ENCODE results near the gene SIX5. TPM values are rescaled to one million over a fixed set of nuclear protein-coding genes. Genes with fewer than 3 reads are reported as not detected.
A peak's percentile ranks its signal among the peaks of the same experiment; 100 is the strongest.

Gene SIX5
- total and polyA plus RNA-seq, 12 donors = 15.5 to 29.3 (median 21.3) TPM

DNA sequence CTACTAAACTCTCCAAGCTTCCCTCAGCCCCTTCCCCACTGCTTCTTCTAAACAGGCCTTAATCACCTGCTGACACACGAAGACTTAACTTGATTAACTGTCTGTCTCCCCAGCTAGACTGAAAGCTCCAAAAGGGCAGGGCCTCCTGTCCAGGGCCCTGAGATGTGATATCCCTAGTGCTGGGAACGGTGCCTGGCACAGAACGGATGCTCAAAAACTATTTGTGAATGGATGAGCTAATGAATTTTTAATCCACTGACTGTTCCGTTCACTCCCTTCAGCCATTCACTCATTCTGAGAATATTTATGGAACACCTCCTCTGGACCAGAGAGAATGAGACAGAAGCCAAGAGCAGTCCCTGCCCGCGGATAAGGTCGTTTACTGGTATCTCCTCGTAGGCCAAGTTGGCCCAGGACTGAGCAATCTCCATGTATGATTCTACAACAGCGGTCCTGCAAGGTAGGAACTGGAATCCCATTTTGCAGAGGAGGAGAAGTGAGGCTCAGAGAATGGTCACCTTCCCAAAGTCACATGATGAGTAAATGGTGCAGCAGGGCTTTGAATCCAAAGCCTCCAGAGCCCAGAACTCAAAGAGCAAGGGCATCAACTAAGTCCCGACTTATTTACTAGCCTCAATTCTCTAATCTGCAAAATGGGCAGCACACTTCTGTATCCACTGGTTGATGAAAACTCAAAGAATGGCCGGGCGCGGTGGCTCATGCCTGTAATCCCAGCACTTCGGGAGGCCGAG lies 20.2 kb upstream of the SIX5 start:
- intact Hi-C loops (cut with DNase I) = no loop called here
- TF ChIP-seq CTCF (IDR thresholded peaks at IDR 0.05) = no peak
- peak in 1 of 2 donors; percentile 33 for DNase-seq

DNA sequence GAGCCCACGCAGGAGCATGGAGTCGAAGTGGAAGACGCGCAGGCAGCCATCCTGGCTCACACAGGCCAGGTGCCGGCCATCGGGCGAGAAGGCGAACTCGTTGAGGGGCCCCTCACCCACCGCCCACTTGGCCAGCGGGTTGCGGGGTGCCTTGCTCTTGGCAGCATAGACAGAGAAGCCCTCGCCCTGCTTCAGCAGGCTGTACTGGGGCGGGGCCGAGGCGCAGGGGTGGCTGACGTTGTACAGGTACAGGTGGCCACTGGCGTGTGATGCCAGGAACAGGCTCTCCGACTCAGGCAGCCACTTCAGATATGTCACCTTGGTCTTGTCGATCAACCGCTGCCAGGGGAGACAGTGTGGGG lies 17.5 kb upstream of the SIX5 start:
- H3K4me1 ChIP-seq = peaks cover 15 to 79% (median 49%) of the 10 kb centered on the region in 9 donors
- DNase-seq (no peak), ATAC-seq (no peak)
- peaks cover 0 to 65% (median 25%) of the 10 kb centered on the region in 9 donors for H3K36me3 ChIP-seq
- H3K9me3 ChIP-seq = no peaks in the 10 kb centered on the region
- H3K27ac ChIP-seq = peak overlapping the region in 4 of 10 donors; percentile 89 to 95 (median 94)
- 88% methylated on average over 21 of the region's 21 CpGs for WGBS, 2 donors
- intact Hi-C loops (cut with DNase I) = no loop called here
- no peak for TF ChIP-seq CTCF (IDR thresholded peaks at IDR 0.05)
- H3K4me3 ChIP-seq = no peak overlapping the region
- peaks cover 0 to 89% (median 0%) of the 10 kb centered on the region in 7 donors for H3K27me3 ChIP-seq

More for the DNA sequence above, 20.2 kb upstream of the SIX5 start:
- no peak overlapping the region for H3K4me3 ChIP-seq
- WGBS, 2 donors = 70 to 77% methylated on average over 15 of the region's 15 CpGs
- H3K36me3 ChIP-seq = peaks cover 0 to 65% (median 25%) of the 10 kb centered on the region in 9 donors
- no peaks in the 10 kb centered on the region for H3K9me3 ChIP-seq
- peak in 4 of 8 donors; percentile 3 to 31 (median 15) for ATAC-seq
- peak overlapping the region in 8 of 10 donors; percentile 1 to 53 (median 39) for H3K27ac ChIP-seq
- peaks cover 6 to 71% (median 48%) of the 10 kb centered on the region in 9 donors for H3K4me1 ChIP-seq
- peaks cover 0 to 76% (median 0%) of the 10 kb centered on the region in 7 donors for H3K27me3 ChIP-seq

DNA sequence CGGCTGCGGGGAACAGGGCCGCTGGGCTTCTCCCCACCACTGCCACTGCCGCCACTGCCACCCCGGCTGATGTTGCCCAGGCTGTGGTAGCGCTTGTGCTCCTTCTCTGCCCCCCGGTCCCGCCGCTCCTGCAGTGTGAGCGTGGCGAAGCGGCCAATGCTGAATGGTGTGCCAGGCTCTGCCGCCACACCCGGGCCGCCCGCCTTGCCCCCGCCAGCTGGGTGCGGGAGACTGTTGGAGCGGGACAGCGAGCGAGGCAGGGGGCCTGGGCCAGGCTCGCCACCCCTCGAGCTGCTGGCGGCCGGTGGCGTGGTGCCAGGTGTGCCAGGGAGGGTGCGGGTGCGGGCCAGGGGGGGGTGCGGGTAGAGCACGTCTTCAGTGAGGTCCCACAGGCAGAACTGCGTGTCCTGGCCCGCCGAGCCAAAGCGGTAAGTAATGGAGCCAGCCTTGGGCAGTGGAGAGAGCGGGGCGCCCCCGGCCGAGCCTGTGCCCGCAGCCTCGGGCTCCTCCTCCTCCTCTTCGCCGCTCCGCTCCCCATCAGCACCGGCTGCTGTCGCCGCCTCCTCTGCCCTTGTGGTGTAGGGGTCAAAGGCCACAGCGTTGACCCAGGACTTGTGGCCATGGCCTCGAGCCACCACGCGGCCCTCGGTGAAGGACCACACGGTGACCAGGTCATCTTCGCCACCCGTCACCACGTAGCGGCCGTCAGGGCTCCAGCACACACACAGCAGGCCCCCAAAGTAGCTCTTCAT lies 16.9 kb upstream of the SIX5 start:
- H3K27me3 ChIP-seq = peaks cover 0 to 94% (median 0%) of the 10 kb centered on the region in 7 donors
- intact Hi-C loops (cut with DNase I) = no loop called here
- DNase-seq (peak in 1 of 2 donors; percentile 24), ATAC-seq (no peak)
- H3K4me3 ChIP-seq = no peak overlapping the region
- H3K9me3 ChIP-seq = no peaks in the 10 kb centered on the region
- 84 to 89% methylated on average over 57 of the region's 57 CpGs for WGBS, 2 donors
- H3K36me3 ChIP-seq = peaks cover 0 to 65% (median 25%) of the 10 kb centered on the region in 9 donors
- TF ChIP-seq CTCF (IDR thresholded peaks at IDR 0.05) = no peak
- peak overlapping the region in 8 of 10 donors; percentile 79 to 96 (median 94) for H3K27ac ChIP-seq
- peaks cover 17 to 79% (median 47%) of the 10 kb centered on the region in 9 donors for H3K4me1 ChIP-seq

DNA sequence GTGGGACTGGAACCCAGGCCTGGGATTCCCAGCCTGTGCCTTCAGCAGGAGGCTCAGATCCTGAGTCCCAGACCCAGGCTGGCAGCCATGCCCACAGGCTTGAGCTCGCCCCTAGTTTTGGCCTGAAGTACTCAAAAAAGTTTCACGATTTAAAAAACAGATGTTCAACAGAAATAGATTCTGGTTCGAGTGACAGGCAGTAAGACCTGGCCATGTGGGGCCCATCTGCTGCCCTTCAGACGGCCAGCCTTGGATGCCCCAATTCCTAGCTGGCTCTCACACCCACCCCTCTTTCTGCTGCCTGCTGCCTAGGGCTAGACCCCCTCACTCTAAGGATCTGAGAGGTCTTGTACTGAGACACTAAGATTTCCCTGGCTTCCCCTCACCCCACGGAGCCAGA lies 16.0 kb upstream of the SIX5 start:
- DNase-seq = no peak
- intact Hi-C loops (cut with DNase I) = no loop called here
- H3K27me3 ChIP-seq = peaks cover 0 to 100% (median 0%) of the 10 kb centered on the region in 7 donors
- H3K4me1 ChIP-seq = peaks cover 21 to 83% (median 55%) of the 10 kb centered on the region in 9 donors
- H3K4me3 ChIP-seq = no peak overlapping the region
- no peaks in the 10 kb centered on the region for H3K9me3 ChIP-seq
- no peak for ATAC-seq
- 37 to 48% methylated on average over 5 of the region's 5 CpGs for WGBS, 2 donors
- H3K36me3 ChIP-seq = peaks cover 0 to 56% (median 21%) of the 10 kb centered on the region in 9 donors
- TF ChIP-seq CTCF (IDR thresholded peaks at IDR 0.05) = no peak
- peak overlapping the region; percentile 79 to 96 (median 91) for H3K27ac ChIP-seq

Data from heart right ventricle (tissue), 16 donors.